T-helper 1 cell treated with Interleukin-12 subunit alpha and Interleukin-12 subunit beta and Interleukin-4 antibody, amounts not matched to agents 30 μg/mL and 1 μg/mL, for 36 hours (primary cell): Measurements from ENCODE around the gene FHOD3.

ENCODE experiments used
- H3K27ac Mint-ChIP-seq: one replicate; pipeline ENCODE4 v1.8.0; 2021; ENCODE audit warnings: mild to moderate bottlenecking, mixed read lengths
- H3K27me3 Mint-ChIP-seq: one replicate; pipeline ENCODE4 v1.8.0; 2021; ENCODE audit warnings: low read depth, mixed read lengths
- H3K36me3 Mint-ChIP-seq: one replicate; pipeline ENCODE4 v1.8.0; 2021; ENCODE audit warnings: low read depth, mixed read lengths
- H3K4me1 Mint-ChIP-seq: one replicate; pipeline ENCODE4 v1.8.0; 2021; ENCODE audit warnings: low read depth, mixed read lengths
- H3K4me3 Mint-ChIP-seq: one replicate; pipeline ENCODE4 v1.8.0; 2021; ENCODE audit warnings: mild to moderate bottlenecking, moderate library complexity, mixed read lengths
- H3K9me3 Mint-ChIP-seq: one replicate; pipeline ENCODE4 v1.8.0; 2021; ENCODE audit warnings: mixed read lengths

The FHOD3 gene

GRCh38 chr18:36640021-36640952 lies 342.8 kb downstream of the FHOD3 start:
- H3K4me1 Mint-ChIP-seq = no peaks in the 10 kb centered on the region
- H3K27me3 Mint-ChIP-seq = no peaks in the 10 kb centered on the region
- H3K9me3 Mint-ChIP-seq = no peaks in the 10 kb centered on the region
- no peak overlapping the region for H3K27ac Mint-ChIP-seq
- no peak overlapping the region for H3K4me3 Mint-ChIP-seq
- no peaks in the 10 kb centered on the region for H3K36me3 Mint-ChIP-seq

GRCh38 chr18:36643061-36643460 lies 345.5 kb downstream of the FHOD3 start:
- Mint-ChIP-seq H3K4me3 (no peak overlapping the region), H3K27ac (no peak overlapping the region), H3K9me3 (no peaks in the 10 kb centered on the region), H3K4me1 (no peaks in the 10 kb centered on the region), H3K27me3 (no peaks in the 10 kb centered on the region), H3K36me3 (no peaks in the 10 kb centered on the region)

- no peak overlapping the region for H3K27ac Mint-ChIP-seq
- no peaks in the 10 kb centered on the region for H3K9me3 Mint-ChIP-seq
- H3K4me1 Mint-ChIP-seq = no peaks in the 10 kb centered on the region
- H3K4me3 Mint-ChIP-seq = no peak overlapping the region
- peaks cover 4% of the 10 kb centered on the region for H3K27me3 Mint-ChIP-seq
- no peaks in the 10 kb centered on the region for H3K36me3 Mint-ChIP-seq
These were observed 351.3 kb downstream of the FHOD3 start for GRCh38 chr18:36648803-36649202.

- Mint-ChIP-seq H3K4me3 (no peak overlapping the region), H3K9me3 (no peaks in the 10 kb centered on the region), H3K4me1 (no peaks in the 10 kb centered on the region), H3K27me3 (peaks cover 4% of the 10 kb centered on the region), H3K36me3 (no peaks in the 10 kb centered on the region), H3K27ac (no peak overlapping the region)
These were observed 351.7 kb downstream of the FHOD3 start for GRCh38 chr18:36649205-36649604.

GRCh38 chr18:36650266-36650665 lies 352.8 kb downstream of the FHOD3 start:
- H3K9me3 Mint-ChIP-seq = no peaks in the 10 kb centered on the region
- no peak overlapping the region for H3K27ac Mint-ChIP-seq
- no peaks in the 10 kb centered on the region for H3K4me1 Mint-ChIP-seq
- H3K36me3 Mint-ChIP-seq = no peaks in the 10 kb centered on the region
- H3K27me3 Mint-ChIP-seq = peaks cover 4% of the 10 kb centered on the region
- H3K4me3 Mint-ChIP-seq = no peak overlapping the region

- Mint-ChIP-seq H3K4me1 (no peaks in the 10 kb centered on the region), H3K9me3 (no peaks in the 10 kb centered on the region), H3K27ac (no peak overlapping the region), H3K4me3 (no peak overlapping the region), H3K27me3 (peaks cover 4% of the 10 kb centered on the region), H3K36me3 (no peaks in the 10 kb centered on the region)
These were observed 353.4 kb downstream of the FHOD3 start for GRCh38 chr18:36650906-36651305.

GRCh38 chr18:36652503-36652902 lies 355.0 kb downstream of the FHOD3 start:
- H3K27ac Mint-ChIP-seq = no peak overlapping the region
- H3K4me3 Mint-ChIP-seq = no peak overlapping the region
- no peaks in the 10 kb centered on the region for H3K4me1 Mint-ChIP-seq
- H3K9me3 Mint-ChIP-seq = no peaks in the 10 kb centered on the region
- H3K36me3 Mint-ChIP-seq = no peaks in the 10 kb centered on the region
- peaks cover 7% of the 10 kb centered on the region for H3K27me3 Mint-ChIP-seq

GRCh38 chr18:36653141-36653869 lies 355.8 kb downstream of the FHOD3 start:
- Mint-ChIP-seq H3K9me3 (no peaks in the 10 kb centered on the region), H3K4me3 (no peak overlapping the region), H3K27me3 (peaks cover 7% of the 10 kb centered on the region)

GRCh38 chr18:36653870-36654269 lies 356.4 kb downstream of the FHOD3 start:
- H3K27ac Mint-ChIP-seq = no peak overlapping the region
- H3K4me3 Mint-ChIP-seq = no peak overlapping the region
- no peaks in the 10 kb centered on the region for H3K4me1 Mint-ChIP-seq
- peaks cover 7% of the 10 kb centered on the region for H3K27me3 Mint-ChIP-seq
- H3K36me3 Mint-ChIP-seq = no peaks in the 10 kb centered on the region
- no peaks in the 10 kb centered on the region for H3K9me3 Mint-ChIP-seq

More at GRCh38 chr18:36653141-36653869, 355.8 kb downstream of the FHOD3 start:
- H3K36me3 Mint-ChIP-seq = no peaks in the 10 kb centered on the region
- no peaks in the 10 kb centered on the region for H3K4me1 Mint-ChIP-seq
- H3K27ac Mint-ChIP-seq = no peak overlapping the region

- Mint-ChIP-seq H3K9me3 (no peaks in the 10 kb centered on the region), H3K27me3 (peaks cover 7% of the 10 kb centered on the region), H3K27ac (no peak overlapping the region), H3K36me3 (no peaks in the 10 kb centered on the region), H3K4me1 (no peaks in the 10 kb centered on the region), H3K4me3 (no peak overlapping the region)
These were observed 357.6 kb downstream of the FHOD3 start for GRCh38 chr18:36655074-36655473.

- Mint-ChIP-seq H3K4me3 (no peak overlapping the region), H3K27ac (no peak overlapping the region), H3K36me3 (no peaks in the 10 kb centered on the region), H3K4me1 (no peaks in the 10 kb centered on the region), H3K27me3 (peaks cover 6% of the 10 kb centered on the region), H3K9me3 (no peaks in the 10 kb centered on the region)
These were observed 358.4 kb downstream of the FHOD3 start for GRCh38 chr18:36655930-36656329.

GRCh38 chr18:36658611-36659010 lies 361.1 kb downstream of the FHOD3 start:
- H3K4me3 Mint-ChIP-seq = no peak overlapping the region

GRCh38 chr18:36660311-36660710 lies 362.8 kb downstream of the FHOD3 start:
- Mint-ChIP-seq H3K27me3 (peaks cover 9% of the 10 kb centered on the region), H3K9me3 (no peaks in the 10 kb centered on the region), H3K4me3 (no peak overlapping the region), H3K27ac (no peak overlapping the region), H3K4me1 (no peaks in the 10 kb centered on the region), H3K36me3 (no peaks in the 10 kb centered on the region)

More at GRCh38 chr18:36658611-36659010, 361.1 kb downstream of the FHOD3 start:
- peaks cover 3% of the 10 kb centered on the region for H3K27me3 Mint-ChIP-seq
- H3K27ac Mint-ChIP-seq = no peak overlapping the region
- no peaks in the 10 kb centered on the region for H3K36me3 Mint-ChIP-seq
- H3K9me3 Mint-ChIP-seq = no peaks in the 10 kb centered on the region
- no peaks in the 10 kb centered on the region for H3K4me1 Mint-ChIP-seq

- Mint-ChIP-seq H3K4me3 (no peak overlapping the region), H3K4me1 (no peaks in the 10 kb centered on the region), H3K9me3 (no peaks in the 10 kb centered on the region), H3K27ac (no peak overlapping the region), H3K27me3 (peaks cover 8% of the 10 kb centered on the region), H3K36me3 (no peaks in the 10 kb centered on the region)
These were observed 364.5 kb downstream of the FHOD3 start for GRCh38 chr18:36661999-36662398.

- no peak overlapping the region for H3K4me3 Mint-ChIP-seq
- peaks cover 6% of the 10 kb centered on the region for H3K27me3 Mint-ChIP-seq
- H3K27ac Mint-ChIP-seq = no peak overlapping the region
- no peaks in the 10 kb centered on the region for H3K9me3 Mint-ChIP-seq
- no peaks in the 10 kb centered on the region for H3K36me3 Mint-ChIP-seq
- no peaks in the 10 kb centered on the region for H3K4me1 Mint-ChIP-seq
These were observed 365.8 kb downstream of the FHOD3 start for GRCh38 chr18:36663312-36663711.
